Esophagus muscularis mucosa (tissue), 4 donors: Measurements from ENCODE around the gene ADA. TPM values are rescaled to one million over a fixed set of nuclear protein-coding genes. Genes with fewer than 3 reads are reported as not detected.

ENCODE experiments used
- DNase-seq: peaks from one replicate; pipeline ENCODE4 v3.0.0-alpha.2; 2017; ENCODE audit errors: extremely low spot score
- H3K27ac ChIP-seq, 4 donors: fragments of 200-600 bp; sonication (generic); replicated peaks in 1 of 4; 1 replicate in 3 of 4; 2 replicates in 1 of 4; pipeline ENCODE4 v1.5.1; 2016 to 2019; ENCODE audit warnings: mild to moderate bottlenecking in 1 of 4
- H3K27me3 ChIP-seq, 4 donors: fragments of 200-600 bp; sonication (generic); one replicate each; pipeline versions ENCODE4 v1.5.1 to v1.6.0; 2016 to 2019
- H3K36me3 ChIP-seq, 4 donors: fragments of 200-600 bp; sonication (generic); one replicate each; pipeline ENCODE4 v1.5.1; 2016 to 2019
- H3K4me1 ChIP-seq, 4 donors: fragments of 200-600 bp; sonication (generic); one replicate each; pipeline ENCODE4 v1.5.1; 2016 to 2019
- H3K4me3 ChIP-seq, 4 donors: fragments of 200-600 bp; sonication (generic); 1 replicate in 2 of 4; 2 replicates in 2 of 4; pipeline ENCODE4 v1.5.1; 2016 to 2019; ENCODE audit warnings: mild to moderate bottlenecking in 4 of 4, moderate library complexity in 1 of 4
- H3K9me3 ChIP-seq, 4 donors: fragments of 200-600 bp; sonication (generic); 1 replicate in 3 of 4; 2 replicates in 1 of 4; pipeline ENCODE4 v1.5.1; 2016 to 2019
- EP300 ChIP-seq: sonication (generic); formaldehyde crosslinking; IDR thresholded peaks from one replicate; pipeline ENCODE4 v1.6.1; 2017; ENCODE audit warnings: antibody characterized with exemption
- POLR2A ChIP-seq: fragments of 450-650 bp; IDR thresholded peaks from one replicate; pipeline ENCODE4 v1.6.1; 2017; ENCODE audit warnings: antibody characterized with exemption, moderate library complexity, mild to moderate bottlenecking, low read depth
- POLR2AphosphoS5 ChIP-seq, 2 donors: sonication (generic); formaldehyde crosslinking; IDR thresholded peaks; one replicate each; pipeline ENCODE4 v1.6.1; 2017; ENCODE audit warnings: antibody characterized with exemption in 2 of 2
- WGBS: methylation state at CpG from one replicate; pipeline ENCODE4 v1.1.5; 2018; 5-methylcytosine and 5-hydroxymethylcytosine counted together
- intact Hi-C: fragments of 100-400 bp; cut with DNase I; formaldehyde crosslinking; loops from one replicate; pipeline ENCODE4 v1.15.1; 2023
- total RNA-seq, 4 donors: library from RNA; depleted of rRNA; stranded (reverse); fragments of >200 nt; gene quantifications; one replicate each; pipeline versions ENCODE4 v1.1.0 to v1.2.1, GENCODE V29; 2016
- TF ChIP-seq, protein P1 (sequence below), 3 experiments: fragments of 200-600 bp in 2 of 3; fragments of 450-650 bp in 1 of 3; sonication (generic) in 2 of 3; IDR thresholded peaks; one replicate each; pipeline ENCODE4 v1.5.1; 2017 to 2019; ENCODE audit warnings: antibody characterized with exemption in 3 of 3, mild to moderate bottlenecking in 2 of 3, moderate library complexity in 1 of 3

ADA gene
- total RNA-seq, 4 donors from 2014 or later: 9.6 to 18.4 (median 13.4) TPM

DNA sequence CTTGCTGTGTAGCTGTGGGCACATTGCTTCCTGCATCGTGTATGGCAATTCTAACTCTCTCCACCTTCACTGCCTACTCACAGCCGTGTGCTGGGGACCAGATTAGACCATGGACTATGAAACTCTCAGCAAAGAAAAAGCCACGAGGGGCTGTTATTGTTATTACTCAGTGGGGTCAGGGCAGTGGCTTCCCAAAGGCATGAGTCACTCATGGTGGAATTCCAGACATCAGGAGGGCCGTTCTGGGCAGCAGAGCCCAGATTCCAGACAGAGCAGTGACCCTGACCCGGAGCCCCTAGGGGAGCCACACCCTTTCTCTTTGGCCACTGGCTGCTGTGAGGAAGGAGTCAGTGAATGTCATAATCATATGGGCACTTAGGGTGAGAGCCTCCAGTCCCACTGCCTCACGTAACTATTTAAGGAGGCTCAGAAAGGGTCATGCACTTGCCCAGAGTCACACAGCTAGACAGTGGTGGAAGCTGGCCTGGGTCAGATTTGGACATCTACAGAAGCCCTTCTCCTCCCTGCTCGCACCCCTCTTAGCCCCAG lies 41.5 kb upstream of the ADA start:
- no peaks in the 10 kb centered on the region for H3K27me3 ChIP-seq
- peak; percentile 82 to 90 for TF ChIP-seq POLR2AphosphoS5 (IDR thresholded peaks at IDR 0.05)
- TF ChIP-seq POLR2A: no peak
- TF ChIP-seq EP300: peak; percentile 84
- 42% methylated on average over 2 of the region's 7 CpGs for WGBS
- peak overlapping the region; percentile 87 to 91 (median 90) for H3K27ac ChIP-seq
- H3K36me3 ChIP-seq: no peaks in the 10 kb centered on the region
- H3K4me1 ChIP-seq: peaks cover 58 to 86% (median 77%) of the 10 kb centered on the region in 4 donors
- H3K9me3 ChIP-seq: no peaks in the 10 kb centered on the region
- DNase-seq: peak; percentile 95
- H3K4me3 ChIP-seq: no peak overlapping the region
- intact Hi-C loops: no loop called here

DNA sequence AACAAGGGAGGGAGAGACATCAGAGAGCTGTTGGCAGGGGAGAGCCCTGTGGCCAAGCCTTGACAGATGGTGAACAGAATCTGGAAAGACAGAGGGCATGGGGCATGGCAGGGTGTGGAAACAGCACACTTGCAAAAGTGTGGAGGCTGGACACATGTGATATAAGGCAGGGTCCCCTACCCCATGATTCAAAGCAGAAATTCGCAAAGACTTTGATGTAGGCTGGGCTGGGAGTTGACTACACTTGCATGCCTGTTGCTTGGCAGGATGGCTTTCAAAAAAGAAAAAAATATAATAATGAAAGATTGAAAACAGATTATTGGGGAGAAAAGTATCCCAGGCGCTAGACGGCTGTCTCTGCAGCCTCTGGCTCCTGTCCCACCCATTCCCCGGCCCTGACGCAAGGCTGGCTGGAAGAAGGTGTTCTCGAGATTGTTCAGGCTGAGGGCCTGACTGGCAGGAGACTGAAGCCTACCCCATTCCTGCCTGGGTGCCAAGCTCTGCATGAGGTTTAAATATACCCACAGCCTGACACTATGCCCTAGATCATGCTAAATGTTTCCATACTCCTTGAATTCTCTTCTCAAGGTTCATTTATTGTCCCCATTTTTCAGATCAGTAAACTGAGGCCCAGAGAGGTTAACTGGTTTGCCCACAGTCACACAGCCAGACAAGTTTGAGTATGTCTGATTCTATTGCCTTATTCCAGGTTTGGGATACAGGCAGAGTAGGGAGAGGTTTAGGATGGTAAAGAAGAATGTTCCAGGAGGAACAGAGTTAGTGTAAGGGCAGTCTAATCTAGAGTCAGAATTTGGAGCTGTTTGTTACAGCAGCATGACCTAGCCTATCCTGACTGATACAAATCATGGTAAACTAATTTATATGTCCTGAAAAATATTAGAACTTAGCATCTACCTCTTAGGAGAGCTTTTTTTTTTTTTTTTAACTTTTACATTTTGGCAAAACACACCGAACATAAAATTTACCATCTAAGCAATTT lies 40.2 kb upstream of the ADA start:
- WGBS: 59% methylated on average over 7 of the region's 7 CpGs
- intact Hi-C loops: no loop called here
- Histone ChIP-seq H3K27me3 (no peaks in the 10 kb centered on the region), H3K9me3 (no peaks in the 10 kb centered on the region), H3K36me3 (no peaks in the 10 kb centered on the region), H3K4me1 (peaks cover 58 to 83% (median 75%) of the 10 kb centered on the region in 4 donors), H3K4me3 (no peak overlapping the region), H3K27ac (peak overlapping the region; percentile 87 to 91 (median 90))
- TF ChIP-seq POLR2AphosphoS5 (IDR thresholded peaks at IDR 0.05) (peak; percentile 82 to 86), EP300 (peak; percentile 79), POLR2A (peak; percentile 6)
- TF ChIP-seq, protein P1, sequence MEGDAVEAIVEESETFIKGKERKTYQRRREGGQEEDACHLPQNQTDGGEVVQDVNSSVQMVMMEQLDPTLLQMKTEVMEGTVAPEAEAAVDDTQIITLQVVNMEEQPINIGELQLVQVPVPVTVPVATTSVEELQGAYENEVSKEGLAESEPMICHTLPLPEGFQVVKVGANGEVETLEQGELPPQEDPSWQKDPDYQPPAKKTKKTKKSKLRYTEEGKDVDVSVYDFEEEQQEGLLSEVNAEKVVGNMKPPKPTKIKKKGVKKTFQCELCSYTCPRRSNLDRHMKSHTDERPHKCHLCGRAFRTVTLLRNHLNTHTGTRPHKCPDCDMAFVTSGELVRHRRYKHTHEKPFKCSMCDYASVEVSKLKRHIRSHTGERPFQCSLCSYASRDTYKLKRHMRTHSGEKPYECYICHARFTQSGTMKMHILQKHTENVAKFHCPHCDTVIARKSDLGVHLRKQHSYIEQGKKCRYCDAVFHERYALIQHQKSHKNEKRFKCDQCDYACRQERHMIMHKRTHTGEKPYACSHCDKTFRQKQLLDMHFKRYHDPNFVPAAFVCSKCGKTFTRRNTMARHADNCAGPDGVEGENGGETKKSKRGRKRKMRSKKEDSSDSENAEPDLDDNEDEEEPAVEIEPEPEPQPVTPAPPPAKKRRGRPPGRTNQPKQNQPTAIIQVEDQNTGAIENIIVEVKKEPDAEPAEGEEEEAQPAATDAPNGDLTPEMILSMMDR (IDR thresholded peaks at IDR 0.05): no peak
- DNase-seq: no peak

DNA sequence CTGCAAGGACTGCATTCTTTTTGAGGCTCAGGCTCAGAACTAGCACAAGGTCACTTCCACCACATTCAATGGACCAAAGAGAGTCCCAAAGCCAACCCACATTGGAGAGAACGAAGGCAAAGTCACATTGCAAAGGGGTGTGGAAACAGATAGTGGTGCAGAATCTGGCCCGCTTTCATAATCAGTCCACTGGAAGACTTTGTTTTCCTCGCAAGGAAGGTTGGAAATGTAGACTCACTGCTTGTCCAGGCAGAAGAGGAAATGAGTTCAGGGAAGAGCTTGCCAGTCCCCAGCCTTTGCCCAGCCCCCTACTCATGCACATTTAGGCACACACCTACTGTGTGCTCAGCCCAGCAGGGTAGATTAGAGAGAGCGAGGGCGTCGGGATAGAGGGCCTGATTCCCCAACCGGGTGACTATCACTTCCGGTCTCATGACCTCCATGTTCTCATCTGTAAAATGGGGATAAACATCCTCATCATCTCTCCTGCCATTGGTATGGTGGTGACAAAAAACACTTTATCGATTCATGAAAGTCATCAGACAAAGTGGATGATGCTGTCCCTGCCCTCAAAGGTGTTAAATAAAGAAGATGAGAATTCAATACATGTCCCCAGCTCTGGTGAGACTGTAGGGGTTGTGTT lies 39.4 kb upstream of the ADA start:
- DNase-seq: no peak
- intact Hi-C loops: no loop called here
- Histone ChIP-seq H3K4me1 (peaks cover 52 to 74% (median 67%) of the 10 kb centered on the region in 4 donors), H3K4me3 (no peak overlapping the region), H3K27ac (peak overlapping the region; percentile 87 to 91 (median 90)), H3K9me3 (no peaks in the 10 kb centered on the region), H3K27me3 (no peaks in the 10 kb centered on the region), H3K36me3 (no peaks in the 10 kb centered on the region)
- TF ChIP-seq POLR2AphosphoS5 (IDR thresholded peaks at IDR 0.05) (no peak), POLR2A (no peak), EP300 (no peak)
- TF ChIP-seq, protein P1 (IDR thresholded peaks at IDR 0.05): no peak
- 79% methylated on average over 9 of the region's 9 CpGs for WGBS

DNA sequence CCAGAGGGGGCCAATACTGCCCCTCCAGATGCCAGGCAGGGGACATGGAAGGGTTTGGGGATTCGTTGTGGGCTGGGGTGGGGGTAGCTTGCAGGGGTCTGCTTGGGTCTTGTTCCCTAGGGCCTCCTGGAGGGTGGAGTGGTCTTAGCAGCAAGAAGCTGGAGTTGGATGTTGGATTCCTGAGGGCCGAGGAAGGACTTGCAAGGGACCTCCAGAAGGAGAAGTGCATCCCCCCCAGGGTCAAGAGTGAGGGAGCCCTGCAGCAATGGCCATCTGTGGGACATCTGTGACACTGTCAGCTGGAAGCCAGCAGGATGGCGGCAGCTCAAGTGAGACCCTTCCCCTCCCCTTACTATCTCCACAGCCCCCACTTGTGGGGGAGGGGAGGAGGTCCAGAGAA lies 38.3 kb upstream of the ADA start:
- no peak overlapping the region for H3K4me3 ChIP-seq
- TF ChIP-seq POLR2AphosphoS5 (IDR thresholded peaks at IDR 0.05) (no peak), POLR2A (no peak)
- DNase-seq: no peak
- 83% methylated on average over 3 of the region's 3 CpGs for WGBS
- no peaks in the 10 kb centered on the region for H3K27me3 ChIP-seq
- no peaks in the 10 kb centered on the region for H3K36me3 ChIP-seq
- peak overlapping the region; percentile 87 to 91 (median 90) for H3K27ac ChIP-seq
- no peaks in the 10 kb centered on the region for H3K9me3 ChIP-seq
- intact Hi-C loops: no loop called here
- H3K4me1 ChIP-seq: peaks cover 51 to 73% (median 66%) of the 10 kb centered on the region in 4 donors

DNA sequence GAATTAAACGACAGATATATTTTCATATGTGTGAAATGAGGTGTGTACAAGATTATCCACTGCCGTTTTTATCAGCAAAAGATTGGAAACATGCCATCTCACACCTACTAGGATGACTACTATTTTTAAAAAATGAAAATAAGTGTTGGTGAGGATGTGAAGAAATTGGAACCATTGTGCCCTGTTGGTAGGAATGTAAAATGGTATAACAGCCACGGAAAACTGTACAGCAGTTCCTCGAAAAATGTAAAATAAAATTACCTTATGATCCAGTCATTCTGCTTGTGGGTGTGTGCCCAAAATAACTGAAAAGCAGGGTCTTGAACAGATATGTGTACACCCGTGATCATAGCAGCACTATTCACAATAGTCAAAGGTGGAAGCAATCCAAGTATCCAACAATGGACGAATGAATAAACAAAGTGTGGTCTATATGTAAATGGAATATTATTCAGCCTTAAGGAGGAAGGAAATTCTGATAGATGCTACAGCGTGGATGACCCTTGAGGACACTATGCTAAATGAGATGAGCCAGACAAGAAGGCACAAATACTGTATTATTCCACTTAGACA lies 36.6 kb upstream of the ADA start:
- DNase-seq: no peak
- Histone ChIP-seq H3K36me3 (no peaks in the 10 kb centered on the region), H3K4me1 (peaks cover 43 to 59% (median 56%) of the 10 kb centered on the region in 4 donors), H3K27me3 (no peaks in the 10 kb centered on the region), H3K27ac (peak overlapping the region in 2 of 4 donors; percentile 5 to 34), H3K9me3 (no peaks in the 10 kb centered on the region), H3K4me3 (no peak overlapping the region)
- 51% methylated on average over 7 of the region's 7 CpGs for WGBS
- TF ChIP-seq POLR2AphosphoS5 (IDR thresholded peaks at IDR 0.05): no peak
- TF ChIP-seq, protein P1 (IDR thresholded peaks at IDR 0.05): peak in 1 of 3 experiments; percentile 31
- intact Hi-C loops: no loop called here
